Trophoblast cell (in vitro differentiated cells and primary cell): Measurements from ENCODE around the gene CXCL1.

Experiments
- DNase-seq, 2 donors: peaks; one replicate each; pipeline ENCODE4 v3.0.0-alpha.2; 2016
- H2AFZ ChIP-seq: 2 replicates; pipeline ENCODE4 v1.6.1; 2013; ENCODE audit warnings: low read length, moderate library complexity, mild to moderate bottlenecking; ENCODE audit not compliant: insufficient read depth, poor library complexity
- H2AK5ac ChIP-seq: 2 replicates; pipeline ENCODE4 v1.6.1; 2013; ENCODE audit warnings: mild to moderate bottlenecking, low read length
- H2BK120ac ChIP-seq: 2 replicates; pipeline ENCODE4 v1.6.1; 2013; ENCODE audit warnings: low read length, mild to moderate bottlenecking, moderate library complexity; ENCODE audit not compliant: insufficient read depth, poor library complexity
- H2BK12ac ChIP-seq: 2 replicates; pipeline ENCODE4 v1.6.1; 2013; ENCODE audit warnings: mild to moderate bottlenecking, low read length, moderate library complexity
- H2BK5ac ChIP-seq: 2 replicates; pipeline ENCODE4 v1.6.1; 2013; ENCODE audit warnings: low read length, low read depth, moderate library complexity, mild to moderate bottlenecking; ENCODE audit not compliant: poor library complexity
- H3K14ac ChIP-seq: 2 replicates; pipeline ENCODE4 v1.6.1; 2013; ENCODE audit warnings: mild to moderate bottlenecking, low read length
- H3K18ac ChIP-seq: 2 replicates; pipeline ENCODE4 v1.6.1; 2013; ENCODE audit warnings: mild to moderate bottlenecking, low read length
- H3K23ac ChIP-seq: 2 replicates; pipeline ENCODE4 v1.6.1; 2013; ENCODE audit warnings: low read length
- H3K27ac ChIP-seq: 2 replicates; pipeline ENCODE4 v1.5.1; 2013; ENCODE audit warnings: low read depth, mild to moderate bottlenecking, inconsistent platforms, low read length, moderate library complexity
- H3K27me3 ChIP-seq: 2 replicates; pipeline ENCODE4 v1.6.1; 2013; ENCODE audit warnings: inconsistent platforms, mild to moderate bottlenecking, low read length, moderate library complexity; ENCODE audit not compliant: insufficient read depth
- H3K36me3 ChIP-seq, 2 experiments: 1 replicate in 1 of 2; 2 replicates in 1 of 2; pipeline ENCODE4 v1.6.1; 2013; ENCODE audit warnings: low read length in 2 of 2, mild to moderate bottlenecking in 2 of 2, moderate library complexity in 1 of 2; ENCODE audit not compliant: insufficient read depth in 2 of 2, control insufficient read depth in 1 of 2
- H3K4ac ChIP-seq: 2 replicates; pipeline ENCODE4 v1.6.1; 2013; ENCODE audit warnings: low read depth, mild to moderate bottlenecking, low read length, moderate library complexity
- H3K4me1 ChIP-seq, 2 experiments: 1 replicate in 1 of 2; 2 replicates in 1 of 2; pipeline ENCODE4 v1.6.1; 2013; ENCODE audit warnings: low read length in 2 of 2, mild to moderate bottlenecking in 2 of 2, moderate library complexity in 1 of 2; ENCODE audit not compliant: insufficient read depth in 2 of 2, control insufficient read depth in 1 of 2
- H3K4me2 ChIP-seq: 2 replicates; pipeline ENCODE4 v1.6.1; 2013; ENCODE audit warnings: inconsistent platforms, mild to moderate bottlenecking, low read length, moderate library complexity
- H3K4me3 ChIP-seq: 2 replicates; pipeline ENCODE4 v1.5.1; 2013; ENCODE audit warnings: mild to moderate bottlenecking, low read depth, low read length, inconsistent platforms
- H3K79me1 ChIP-seq: one replicate; pipeline ENCODE4 v1.6.1; 2013; ENCODE audit warnings: low read length
- H3K79me2 ChIP-seq: 2 replicates; pipeline ENCODE4 v1.6.1; 2013; ENCODE audit warnings: low read length, mild to moderate bottlenecking; ENCODE audit not compliant: control insufficient read depth, insufficient read depth, poor library complexity
- H3K9ac ChIP-seq: 2 replicates; pipeline ENCODE4 v1.6.1; 2013; ENCODE audit warnings: mild to moderate bottlenecking, low read length
- H3K9me3 ChIP-seq: 2 replicates; pipeline ENCODE4 v1.6.1; 2013; ENCODE audit warnings: low read depth, mild to moderate bottlenecking, control low read depth, inconsistent platforms, low read length; ENCODE audit not compliant: insufficient read depth
- H4K12ac ChIP-seq: 2 replicates; pipeline ENCODE4 v1.6.1; 2013; ENCODE audit warnings: low read depth, mild to moderate bottlenecking, low read length, moderate library complexity
- H4K8ac ChIP-seq: 2 replicates; pipeline ENCODE4 v1.6.1; 2013; ENCODE audit warnings: low read depth, mild to moderate bottlenecking, low read length, moderate library complexity
- H4K91ac ChIP-seq: one replicate; pipeline ENCODE4 v1.6.1; 2013; ENCODE audit warnings: low read depth, mild to moderate bottlenecking, low read length, moderate library complexity
- WGBS: extraction: QIAGEN DNeasy Blood & Tissue Kit; methylation state at CpG from one replicate; pipeline ENCODE4 v1.1.7; 2013; ENCODE audit warnings: missing lambda C conversion rate; ENCODE audit not compliant: insufficient read length, insufficient coverage; ENCODE audit errors: extremely low coverage; 5-methylcytosine and 5-hydroxymethylcytosine counted together

Gene CXCL1

DNA sequence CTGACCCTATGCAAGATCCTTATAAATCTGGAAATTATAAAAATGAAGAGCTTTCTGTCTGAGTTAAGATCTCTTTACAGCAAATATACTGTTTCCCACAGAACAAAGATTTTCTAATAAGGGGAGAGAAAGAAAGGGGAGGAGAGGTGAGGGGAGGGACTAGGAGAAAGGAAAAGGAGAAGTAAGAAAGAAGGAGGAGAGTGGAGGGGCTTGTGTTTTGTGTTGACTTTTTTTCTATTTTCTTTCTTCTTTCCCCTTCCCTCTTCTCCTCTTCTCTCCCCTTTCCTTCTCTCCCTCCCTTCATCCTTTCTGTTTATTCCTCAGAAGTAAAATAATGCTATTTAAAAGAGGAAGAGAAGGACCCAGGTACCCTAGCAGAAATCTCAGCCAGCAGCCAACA is 26.5 kb upstream of the CXCL1 start:
- H3K36me3 ChIP-seq: no peaks in the 10 kb centered on the region
- no peak overlapping the region for H3K9ac ChIP-seq
- H4K12ac ChIP-seq: no peak overlapping the region
- no peak overlapping the region for H2AFZ ChIP-seq
- no peak overlapping the region for H3K18ac ChIP-seq
- no peak overlapping the region for H2BK120ac ChIP-seq
- H3K4me1 ChIP-seq: no peaks in the 10 kb centered on the region
- H3K27me3 ChIP-seq: no peaks in the 10 kb centered on the region
- no peak overlapping the region for H3K4me3 ChIP-seq
- no peak for DNase-seq
- no peak overlapping the region for H4K91ac ChIP-seq
- no peaks in the 10 kb centered on the region for H3K9me3 ChIP-seq
- no peak overlapping the region for H3K23ac ChIP-seq
- H3K4ac ChIP-seq: no peak overlapping the region
- no peak overlapping the region for H2AK5ac ChIP-seq
- H3K79me2 ChIP-seq: no peaks in the 10 kb centered on the region
- no peak overlapping the region for H3K4me2 ChIP-seq
- no peaks in the 10 kb centered on the region for H3K79me1 ChIP-seq
- no peak overlapping the region for H3K14ac ChIP-seq
- H3K27ac ChIP-seq: no peak overlapping the region
- no peak overlapping the region for H4K8ac ChIP-seq
- H2BK12ac ChIP-seq: no peak overlapping the region
- H2BK5ac ChIP-seq: no peak overlapping the region

- H3K79me1 ChIP-seq: no peaks in the 10 kb centered on the region
- H3K9ac ChIP-seq: no peak overlapping the region
- H3K27me3 ChIP-seq: no peaks in the 10 kb centered on the region
- H3K27ac ChIP-seq: no peak overlapping the region
- no peaks in the 10 kb centered on the region for H3K79me2 ChIP-seq
- no peak overlapping the region for H2BK5ac ChIP-seq
- no peak overlapping the region for H2BK12ac ChIP-seq
- H4K8ac ChIP-seq: no peak overlapping the region
- no peak overlapping the region for H3K14ac ChIP-seq
- no peaks in the 10 kb centered on the region for H3K9me3 ChIP-seq
- no peak overlapping the region for H4K12ac ChIP-seq
- no peaks in the 10 kb centered on the region for H3K4me1 ChIP-seq
- H3K18ac ChIP-seq: no peak overlapping the region
- no peak overlapping the region for H2AK5ac ChIP-seq
- H3K4me3 ChIP-seq: no peak overlapping the region
- no peak overlapping the region for H2AFZ ChIP-seq
- H4K91ac ChIP-seq: no peak overlapping the region
- no peak overlapping the region for H3K4me2 ChIP-seq
- no peaks in the 10 kb centered on the region for H3K36me3 ChIP-seq
- no peak for DNase-seq
- no peak overlapping the region for H2BK120ac ChIP-seq
- no peak overlapping the region for H3K4ac ChIP-seq
- H3K23ac ChIP-seq: no peak overlapping the region
Measured at GRCh38 chr4:73843369-73843768, 25.8 kb upstream of the CXCL1 start.

GRCh38 chr4:73844345-73844744 is 24.8 kb upstream of the CXCL1 start:
- Histone ChIP-seq H2BK12ac (no peak overlapping the region), H3K18ac (no peak overlapping the region), H2BK120ac (no peak overlapping the region), H3K4me2 (no peak overlapping the region), H3K27me3 (no peaks in the 10 kb centered on the region), H4K91ac (no peak overlapping the region), H3K27ac (no peak overlapping the region), H3K4me3 (no peak overlapping the region), H4K12ac (no peak overlapping the region), H3K79me1 (no peaks in the 10 kb centered on the region), H2AFZ (no peak overlapping the region), H3K79me2 (no peaks in the 10 kb centered on the region), H3K36me3 (no peaks in the 10 kb centered on the region), H3K23ac (no peak overlapping the region), H2BK5ac (no peak overlapping the region), H3K4ac (no peak overlapping the region), H4K8ac (no peak overlapping the region), H3K4me1 (no peaks in the 10 kb centered on the region), H2AK5ac (no peak overlapping the region), H3K9ac (no peak overlapping the region), H3K9me3 (no peaks in the 10 kb centered on the region), H3K14ac (no peak overlapping the region)
- WGBS: no CpG with 5 or more reads among the region's 3 CpGs
- no peak for DNase-seq

DNA sequence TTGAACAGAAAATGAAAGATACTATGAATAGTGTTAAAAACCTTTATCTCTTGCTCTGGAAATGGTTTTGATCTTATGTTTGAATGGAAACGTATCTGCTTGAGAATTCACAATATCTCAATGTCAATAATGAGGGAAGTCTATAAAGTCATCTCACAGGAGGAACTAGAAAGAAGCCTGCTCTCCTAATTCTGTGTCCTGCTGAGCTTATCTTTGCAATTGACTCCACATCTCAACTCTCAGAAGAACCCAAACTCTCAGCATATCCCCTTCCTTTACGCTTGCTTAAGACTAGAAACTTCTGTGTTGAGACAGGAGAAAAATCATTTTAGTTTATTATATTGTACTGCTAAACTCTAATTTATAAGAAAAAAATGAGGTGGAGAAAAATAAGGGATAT is 24.4 kb upstream of the CXCL1 start:
- H3K4me3 ChIP-seq: no peak overlapping the region
- H2BK12ac ChIP-seq: no peak overlapping the region
- H4K91ac ChIP-seq: no peak overlapping the region
- no peak overlapping the region for H3K9ac ChIP-seq
- no peak overlapping the region for H3K4ac ChIP-seq
- no peak overlapping the region for H4K8ac ChIP-seq
- H3K4me2 ChIP-seq: no peak overlapping the region
- H3K18ac ChIP-seq: no peak overlapping the region
- WGBS: no CpG with 5 or more reads among the region's 2 CpGs
- H2BK5ac ChIP-seq: no peak overlapping the region
- no peak overlapping the region for H3K23ac ChIP-seq
- H3K79me1 ChIP-seq: no peaks in the 10 kb centered on the region
- no peaks in the 10 kb centered on the region for H3K79me2 ChIP-seq
- no peaks in the 10 kb centered on the region for H3K36me3 ChIP-seq
- no peak overlapping the region for H2BK120ac ChIP-seq
- H3K9me3 ChIP-seq: no peaks in the 10 kb centered on the region
- no peak overlapping the region for H3K27ac ChIP-seq
- H3K4me1 ChIP-seq: no peaks in the 10 kb centered on the region
- no peak for DNase-seq
- no peak overlapping the region for H3K14ac ChIP-seq
- no peak overlapping the region for H2AFZ ChIP-seq
- no peak overlapping the region for H2AK5ac ChIP-seq
- H4K12ac ChIP-seq: no peak overlapping the region
- H3K27me3 ChIP-seq: no peaks in the 10 kb centered on the region
